Type B pancreatic cell (in vitro differentiated cells): ENCODE results near the gene SREK1IP1. TPM values are rescaled to one million over a fixed set of nuclear protein-coding genes. Genes with fewer than 3 reads are reported as not detected.

Experiments
- DNase-seq: peaks from one replicate; pipeline ENCODE4 v3.0.0; 2021; ENCODE audit warnings: mixed read lengths; ENCODE audit not compliant: unreplicated experiment; ENCODE audit errors: extremely low spot score
- H3K27ac Mint-ChIP-seq: 2 replicates; pipeline ENCODE4 v1.8.0; 2021; ENCODE audit warnings: mild to moderate bottlenecking, mixed read lengths
- H3K27me3 Mint-ChIP-seq: 2 replicates; pipeline ENCODE4 v1.8.0; 2021; ENCODE audit warnings: mixed read lengths
- H3K36me3 Mint-ChIP-seq: 2 replicates; pipeline ENCODE4 v1.8.0; 2021; ENCODE audit warnings: mixed read lengths
- H3K4me1 Mint-ChIP-seq: one replicate; pipeline ENCODE4 v1.8.0; 2021; ENCODE audit warnings: mixed read lengths; ENCODE audit not compliant: unreplicated experiment
- H3K4me3 Mint-ChIP-seq: 2 replicates; pipeline ENCODE4 v1.8.0; 2021; ENCODE audit warnings: mild to moderate bottlenecking, mixed read lengths
- H3K9me3 Mint-ChIP-seq: 2 replicates; pipeline ENCODE4 v1.8.0; 2021; ENCODE audit warnings: mixed read lengths
- CTCF ChIP-seq: fragments of 200-600 bp; sonication (generic); conservative IDR thresholded peaks from 2 replicates; pipeline ENCODE4 v1.5.0; 2021; ENCODE audit warnings: antibody characterized with exemption, mild to moderate bottlenecking
- total RNA-seq: library from RNA; stranded (reverse); gene quantifications from 2 replicates; pipeline ENCODE4 v1.2.1, GENCODE V29; 2021; ENCODE audit warnings: low replicate concordance

SREK1IP1 gene
- total RNA-seq, 1 donor from 2014 or later, result 25.9 TPM

- Mint-ChIP-seq H3K36me3 (no peaks in the 10 kb centered on the region), H3K9me3 (no peaks in the 10 kb centered on the region), H3K4me3 (no peak overlapping the region), H3K27me3 (peaks cover 44% of the 10 kb centered on the region), H3K27ac (no peak overlapping the region), H3K4me1 (no peaks in the 10 kb centered on the region)
- no peak for TF ChIP-seq CTCF
- no peak for DNase-seq
Observed at GRCh38 chr5:64685866-64686265, 82.6 kb downstream of the SREK1IP1 start.

GRCh38 chr5:64682608-64683007, 85.9 kb downstream of the SREK1IP1 start:
- DNase-seq, result no peak
- TF ChIP-seq CTCF, result no peak
- Mint-ChIP-seq H3K36me3 (no peaks in the 10 kb centered on the region), H3K27ac (no peak overlapping the region), H3K27me3 (peaks cover 19% of the 10 kb centered on the region), H3K4me1 (no peaks in the 10 kb centered on the region), H3K9me3 (no peaks in the 10 kb centered on the region), H3K4me3 (no peak overlapping the region)

- Mint-ChIP-seq H3K27me3 (peaks cover 5% of the 10 kb centered on the region), H3K9me3 (no peaks in the 10 kb centered on the region), H3K27ac (no peak overlapping the region), H3K4me3 (no peak overlapping the region), H3K4me1 (no peaks in the 10 kb centered on the region), H3K36me3 (no peaks in the 10 kb centered on the region)
- TF ChIP-seq CTCF, result no peak
- no peak for DNase-seq
Observed at GRCh38 chr5:64680289-64680688, 88.2 kb downstream of the SREK1IP1 start.

GRCh38 chr5:64678374-64678773, 90.1 kb downstream of the SREK1IP1 start:
- H3K27ac Mint-ChIP-seq, result no peak overlapping the region
- H3K4me1 Mint-ChIP-seq, result no peaks in the 10 kb centered on the region
- no peaks in the 10 kb centered on the region for H3K9me3 Mint-ChIP-seq
- H3K27me3 Mint-ChIP-seq, result no peaks in the 10 kb centered on the region
- DNase-seq, result no peak
- H3K36me3 Mint-ChIP-seq, result no peaks in the 10 kb centered on the region
- no peak for TF ChIP-seq CTCF
- H3K4me3 Mint-ChIP-seq, result no peak overlapping the region

- Mint-ChIP-seq H3K9me3 (no peaks in the 10 kb centered on the region), H3K27ac (no peak overlapping the region), H3K36me3 (no peaks in the 10 kb centered on the region), H3K4me1 (no peaks in the 10 kb centered on the region), H3K27me3 (no peaks in the 10 kb centered on the region), H3K4me3 (no peak overlapping the region)
- no peak for TF ChIP-seq CTCF
- DNase-seq, result no peak
Observed at GRCh38 chr5:64671678-64672077, 96.8 kb downstream of the SREK1IP1 start.

GRCh38 chr5:64670277-64670676, 98.2 kb downstream of the SREK1IP1 start:
- H3K27me3 Mint-ChIP-seq, result no peaks in the 10 kb centered on the region
- no peak overlapping the region for H3K4me3 Mint-ChIP-seq
- H3K36me3 Mint-ChIP-seq, result no peaks in the 10 kb centered on the region
- no peaks in the 10 kb centered on the region for H3K9me3 Mint-ChIP-seq
- no peak for DNase-seq
- no peak overlapping the region for H3K27ac Mint-ChIP-seq
- no peaks in the 10 kb centered on the region for H3K4me1 Mint-ChIP-seq
- TF ChIP-seq CTCF, result no peak
